ENCODE results near the gene PLXDC2.

GRCh38 chr10:19922236-19922963 lies 106.2 kb downstream of the PLXDC2 start:
- TF ChIP-seq MEF2A (IDR thresholded peaks at IDR 0.05; ENCODE audit: borderline replicate concordance, low read depth) = no peak
- TF ChIP-seq CTCF (IDR thresholded peaks at IDR 0.05) = no peak
- TF ChIP-seq YY1 (IDR thresholded peaks at IDR 0.05; ENCODE audit: low read depth) = no peak
- no peak for TF ChIP-seq EZH2phosphoT487 (IDR thresholded peaks at IDR 0.05; ENCODE audit: borderline replicate concordance, low read depth)
- TF ChIP-seq NFIC (IDR thresholded peaks at IDR 0.05; ENCODE audit: borderline replicate concordance) = peak; percentile 81

All from SK-N-SH (cell line).